HepG2 (cell line): ENCODE data around the gene ANXA5. TPM values are rescaled to one million over a fixed set of nuclear protein-coding genes. Genes with fewer than 3 reads are reported as not detected.
A peak's percentile ranks its signal among the peaks of the same experiment; 100 is the strongest.

Experiments
- ARID2 ChIP-seq: sonication (generic); formaldehyde crosslinking; IDR thresholded peaks from 2 replicates; pipeline ENCODE4 v1.8.1; 2022; ENCODE audit warnings: mild to moderate bottlenecking, missing genetic modification reagents, borderline replicate concordance
- ARID5B ChIP-seq: IDR thresholded peaks from 2 replicates; pipeline ENCODE4 v1.4.0; 2020; ENCODE audit warnings: mild to moderate bottlenecking, missing genetic modification reagents
- CEBPG ChIP-seq: IDR thresholded peaks from 2 replicates; pipeline ENCODE4 v1.6.1; 2016
- CSRNP2 ChIP-seq: sonication (generic); formaldehyde crosslinking; conservative IDR thresholded peaks from 2 replicates; pipeline ENCODE4 v1.8.0; 2022; ENCODE audit warnings: low read depth, missing genetic modification reagents
- FOXA1 ChIP-seq, 2 experiments: fragments of 450-650 bp in 1 of 2; sonication (generic) in 1 of 2; formaldehyde crosslinking in 1 of 2; IDR thresholded peaks; 2 replicates each; pipeline versions ENCODE4 v1.4.0 to v1.6.1; 2016 to 2020; ENCODE audit warnings: missing genetic modification reagents in 1 of 2
- FOXJ3 ChIP-seq: sonication (generic); formaldehyde crosslinking; IDR thresholded peaks from 2 replicates; pipeline ENCODE4 v1.4.0; 2020; ENCODE audit warnings: missing genetic modification reagents, mild to moderate bottlenecking, borderline replicate concordance
- KMT2A ChIP-seq: sonication (generic); formaldehyde crosslinking; IDR thresholded peaks from 2 replicates; pipeline ENCODE4 v1.4.0; 2020; ENCODE audit warnings: missing genetic modification reagents
- MIER2 ChIP-seq: IDR thresholded peaks from 2 replicates; pipeline ENCODE4 v1.6.1; 2016; ENCODE audit warnings: missing biosample characterization, missing genetic modification reagents
- RAD21 ChIP-seq: fragments of 450-650 bp; formaldehyde crosslinking; IDR thresholded peaks from 2 replicates; pipeline ENCODE4 v1.5.0; 2020; ENCODE audit warnings: mild to moderate bottlenecking
- SMC3 ChIP-seq: IDR thresholded peaks from 2 replicates; pipeline ENCODE4 v1.6.1; 2011; ENCODE audit warnings: low read length, improper control_type of control experiment
- SOX13 ChIP-seq, 3 experiments: fragments of 450-650 bp in 1 of 3; sonication (generic) in 1 of 3; formaldehyde crosslinking in 1 of 3; IDR thresholded peaks in 2 of 3; conservative IDR thresholded peaks in 1 of 3; 2 replicates each; pipeline versions ENCODE4 v1.5.0 to v1.6.1; 2016 to 2020; ENCODE audit warnings: antibody characterized with exemption in 1 of 3, mild to moderate bottlenecking in 1 of 3, missing compliant biosample characterization in 1 of 3, missing genetic modification reagents in 1 of 3, moderate library complexity in 1 of 3
- TEAD3 ChIP-seq: optimal IDR thresholded peaks from 2 replicates; pipeline ENCODE3; 2016; ENCODE audit warnings: borderline replicate concordance
- ZFY ChIP-seq: sonication (generic); formaldehyde crosslinking; IDR thresholded peaks from 2 replicates; pipeline ENCODE4 v1.4.0; 2020; ENCODE audit warnings: missing genetic modification reagents
- ZNF292 ChIP-seq: sonication (generic); formaldehyde crosslinking; IDR thresholded peaks from 2 replicates; pipeline ENCODE4 v1.8.1; 2022; ENCODE audit warnings: mild to moderate bottlenecking, low read depth, missing genetic modification reagents, borderline replicate concordance
- ZNF83 ChIP-seq: sonication (generic); formaldehyde crosslinking; IDR thresholded peaks from 2 replicates; pipeline ENCODE4 v1.4.0; 2020; ENCODE audit warnings: missing genetic modification reagents, mild to moderate bottlenecking, borderline replicate concordance
- ZSCAN9 ChIP-seq: IDR thresholded peaks from 2 replicates; pipeline ENCODE4 v1.6.1; 2016; ENCODE audit warnings: borderline replicate concordance
- polyA plus RNA-seq, 8 experiments: library from polyadenylated mRNA; depleted of rRNA in 3 of 8; stranded (reverse) in 7 of 8; unstranded in 1 of 8; fragments of >200 nt; fragmentation: Illumina TruSeq in 4 of 8; extraction: Trizol in 4 of 8; gene quantifications; 2 replicates each; pipeline versions ENCODE4 v1.2.1 to v1.2.3, GENCODE V29; 2011 to 2016; ENCODE audit warnings: low read depth in 4 of 8, missing spikeins in 1 of 8, mixed read lengths in 1 of 8; ENCODE audit not compliant: insufficient read depth in 1 of 8
- total RNA-seq, 5 experiments: library from RNA; depleted of rRNA; stranded (reverse); fragments of >200 nt; fragmentation: Illumina TruSeq; extraction: Trizol; gene quantifications; 2 replicates each; pipeline ENCODE4 v1.2.3, GENCODE V29; 2016; ENCODE audit warnings: low read depth in 1 of 5
- TF ChIP-seq, protein P1 (sequence below): IDR thresholded peaks from 2 replicates; pipeline ENCODE4 v1.6.1; 2018; ENCODE audit warnings: missing genetic modification reagents
- TF ChIP-seq, protein P2 (sequence below): sonication (generic); formaldehyde crosslinking; IDR thresholded peaks from 2 replicates; pipeline ENCODE4 v1.5.0; 2020; ENCODE audit warnings: mild to moderate bottlenecking, missing genetic modification reagents, moderate library complexity
- TF ChIP-seq, protein P3 (sequence below): IDR thresholded peaks from 2 replicates; pipeline ENCODE4 v1.6.1; 2012; ENCODE audit warnings: inconsistent platforms

The ANXA5 gene
- total and polyA plus RNA-seq, 2 of the 13 experiments (the other 11 are each of a cell fraction or from before 2014, with no cell fraction given) = 209 to 342 TPM

- 0 out of 2 replicates have a peak, but pooled peaks have one; percentile 8 for TF ChIP-seq RAD21
- TF ChIP-seq SMC3 = peak; percentile 27; the same call in 1 of the 2 replicates
- TF ChIP-seq, protein P1, sequence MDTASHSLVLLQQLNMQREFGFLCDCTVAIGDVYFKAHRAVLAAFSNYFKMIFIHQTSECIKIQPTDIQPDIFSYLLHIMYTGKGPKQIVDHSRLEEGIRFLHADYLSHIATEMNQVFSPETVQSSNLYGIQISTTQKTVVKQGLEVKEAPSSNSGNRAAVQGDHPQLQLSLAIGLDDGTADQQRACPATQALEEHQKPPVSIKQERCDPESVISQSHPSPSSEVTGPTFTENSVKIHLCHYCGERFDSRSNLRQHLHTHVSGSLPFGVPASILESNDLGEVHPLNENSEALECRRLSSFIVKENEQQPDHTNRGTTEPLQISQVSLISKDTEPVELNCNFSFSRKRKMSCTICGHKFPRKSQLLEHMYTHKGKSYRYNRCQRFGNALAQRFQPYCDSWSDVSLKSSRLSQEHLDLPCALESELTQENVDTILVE = 0 out of 2 replicates have a peak, but pooled peaks have one; percentile 15
- peak; percentile 68 for TF ChIP-seq ARID5B (CRISPR knock-in tag)
- TF ChIP-seq CEBPG = 0 out of 2 replicates have a peak, but pooled peaks have one; percentile 33
- 0 out of 2 replicates have a peak, but pooled peaks have one; percentile 41 for TF ChIP-seq KMT2A (CRISPR knock-in tag)
- TF ChIP-seq ZSCAN9 (CRISPR knock-in tag) = no peak
- no peak for TF ChIP-seq ZNF83
- TF ChIP-seq, protein P2, sequence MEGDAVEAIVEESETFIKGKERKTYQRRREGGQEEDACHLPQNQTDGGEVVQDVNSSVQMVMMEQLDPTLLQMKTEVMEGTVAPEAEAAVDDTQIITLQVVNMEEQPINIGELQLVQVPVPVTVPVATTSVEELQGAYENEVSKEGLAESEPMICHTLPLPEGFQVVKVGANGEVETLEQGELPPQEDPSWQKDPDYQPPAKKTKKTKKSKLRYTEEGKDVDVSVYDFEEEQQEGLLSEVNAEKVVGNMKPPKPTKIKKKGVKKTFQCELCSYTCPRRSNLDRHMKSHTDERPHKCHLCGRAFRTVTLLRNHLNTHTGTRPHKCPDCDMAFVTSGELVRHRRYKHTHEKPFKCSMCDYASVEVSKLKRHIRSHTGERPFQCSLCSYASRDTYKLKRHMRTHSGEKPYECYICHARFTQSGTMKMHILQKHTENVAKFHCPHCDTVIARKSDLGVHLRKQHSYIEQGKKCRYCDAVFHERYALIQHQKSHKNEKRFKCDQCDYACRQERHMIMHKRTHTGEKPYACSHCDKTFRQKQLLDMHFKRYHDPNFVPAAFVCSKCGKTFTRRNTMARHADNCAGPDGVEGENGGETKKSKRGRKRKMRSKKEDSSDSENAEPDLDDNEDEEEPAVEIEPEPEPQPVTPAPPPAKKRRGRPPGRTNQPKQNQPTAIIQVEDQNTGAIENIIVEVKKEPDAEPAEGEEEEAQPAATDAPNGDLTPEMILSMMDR (CRISPR knock-in tag) = peak; percentile 54
- TF ChIP-seq SOX13 (IDR thresholded peaks at IDR 0.05) = no peak
- peak in 1 of 2 experiments; percentile 37; a peak in 2 of 4 replicates for TF ChIP-seq SOX13 (CRISPR knock-in tag; conservative IDR thresholded peaks at IDR 0.05 in 1 of 2, IDR thresholded peaks at IDR 0.05 in 1 of 2)
- no peak for TF ChIP-seq CSRNP2 (CRISPR knock-in tag)
- peak; percentile 76 for TF ChIP-seq TEAD3 (CRISPR knock-in tag)
- peak; percentile 51; the same call in 1 of the 2 replicates for TF ChIP-seq FOXJ3 (CRISPR knock-in tag)
- peak; percentile 28; the same call in 1 of the 2 replicates for TF ChIP-seq ZNF292 (CRISPR knock-in tag)
- TF ChIP-seq, protein P3, sequence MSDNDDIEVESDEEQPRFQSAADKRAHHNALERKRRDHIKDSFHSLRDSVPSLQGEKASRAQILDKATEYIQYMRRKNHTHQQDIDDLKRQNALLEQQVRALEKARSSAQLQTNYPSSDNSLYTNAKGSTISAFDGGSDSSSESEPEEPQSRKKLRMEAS = peak; percentile 76
- TF ChIP-seq FOXA1 (IDR thresholded peaks at IDR 0.05) = no peak
- no peak for TF ChIP-seq FOXA1 (CRISPR knock-in tag; IDR thresholded peaks at IDR 0.05)
- TF ChIP-seq ARID2 (CRISPR knock-in tag) = 0 out of 2 replicates have a peak, but pooled peaks have one; percentile 19
- peak; percentile 53; the same call in 1 of the 2 replicates for TF ChIP-seq ZFY
- TF ChIP-seq MIER2 (CRISPR knock-in tag) = 0 out of 2 replicates have a peak, but pooled peaks have one; percentile 32
Measured at GRCh38 chr4:121675715-121676114, 21.1 kb downstream of the ANXA5 start (continued).
